Right renal cortex interstitium (tissue), 3 donors: ENCODE results near the gene TREH. TPM values are rescaled to one million over a fixed set of nuclear protein-coding genes. Genes with fewer than 3 reads are reported as not detected.
"Not testable (repeated sequence)": the region's sequence is repeated elsewhere in the genome, so short reads cannot be mapped to it uniquely, and the experiment has no call there.

Experiments used
- DNase-seq, 3 donors: peaks; one replicate each; pipeline ENCODE4 v3.0.0-alpha.2; 2013; ENCODE audit warnings: low read depth in 3 of 3, low spot score in 2 of 3
- polyA plus RNA-seq, 3 donors: library from polyadenylated mRNA; unstranded; fragments of 120-200 nt; gene quantifications; one replicate each; pipeline ENCODE4 v1.2.1, GENCODE V29; 2013; ENCODE audit not compliant: insufficient read length in 3 of 3

The TREH gene
- polyA plus RNA-seq, 3 donors: 0.64 to 1.8 (median 0.75) TPM

DNA sequence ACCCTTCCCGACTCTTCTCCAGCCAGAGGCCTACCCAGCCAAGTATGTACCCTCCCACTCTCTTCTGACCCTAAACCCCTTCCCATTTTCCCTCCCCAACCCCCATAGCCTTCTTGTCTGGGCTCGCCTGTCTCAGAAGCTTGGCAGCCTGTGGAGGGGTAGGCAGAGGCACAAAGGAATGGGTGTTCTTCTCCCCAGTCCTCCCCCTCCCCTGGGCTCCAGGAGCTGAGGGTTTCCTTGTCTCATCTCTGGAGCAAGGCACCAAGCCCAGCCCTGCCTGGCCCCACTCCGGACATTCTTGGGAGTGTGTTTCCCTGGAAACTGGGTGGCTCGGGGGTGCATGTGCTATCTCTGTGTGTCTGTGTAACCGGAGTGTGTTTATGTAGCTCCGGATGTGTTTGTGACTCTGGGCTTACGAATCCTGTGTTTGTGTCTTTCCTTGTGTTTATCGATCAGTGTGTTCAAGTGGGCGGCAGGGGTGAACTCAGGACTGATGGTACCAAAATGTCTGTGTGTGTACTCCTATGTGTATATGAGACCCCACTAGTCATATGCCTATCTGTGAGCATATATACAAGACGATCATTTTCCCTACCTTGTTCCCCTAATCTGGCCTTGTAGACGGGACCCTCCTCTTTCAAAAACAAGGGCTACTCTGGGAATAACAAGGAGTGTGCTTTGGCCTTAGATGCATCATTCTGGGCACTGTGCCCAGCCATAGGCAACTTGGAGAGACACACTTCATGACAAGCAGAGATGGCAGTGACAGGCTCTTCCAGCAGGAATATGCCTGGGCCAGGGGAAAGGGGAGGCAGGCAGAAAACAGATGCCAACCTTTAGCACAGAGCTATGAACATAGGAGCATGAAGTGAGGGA lies 61.1 kb downstream of the TREH start:
- no peak for DNase-seq

DNA sequence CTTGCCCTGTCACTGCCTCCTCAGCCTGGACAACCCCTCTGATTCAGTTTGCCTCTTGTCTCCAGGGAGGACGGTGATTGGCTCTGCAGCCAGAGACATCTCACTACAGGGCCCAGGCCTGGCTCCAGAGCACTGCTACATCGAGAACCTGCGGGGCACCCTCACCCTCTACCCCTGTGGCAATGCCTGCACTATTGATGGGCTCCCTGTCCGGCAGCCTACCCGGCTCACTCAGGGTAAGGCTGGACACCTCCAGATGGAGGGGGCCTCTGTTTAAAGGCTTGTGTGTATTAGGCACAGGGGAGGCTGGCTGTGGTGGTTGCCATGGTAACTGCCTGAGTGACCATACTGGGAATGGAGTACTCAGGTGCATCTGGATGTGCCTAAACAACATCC lies 63.5 kb downstream of the TREH start:
- DNase-seq: no peak

DNA sequence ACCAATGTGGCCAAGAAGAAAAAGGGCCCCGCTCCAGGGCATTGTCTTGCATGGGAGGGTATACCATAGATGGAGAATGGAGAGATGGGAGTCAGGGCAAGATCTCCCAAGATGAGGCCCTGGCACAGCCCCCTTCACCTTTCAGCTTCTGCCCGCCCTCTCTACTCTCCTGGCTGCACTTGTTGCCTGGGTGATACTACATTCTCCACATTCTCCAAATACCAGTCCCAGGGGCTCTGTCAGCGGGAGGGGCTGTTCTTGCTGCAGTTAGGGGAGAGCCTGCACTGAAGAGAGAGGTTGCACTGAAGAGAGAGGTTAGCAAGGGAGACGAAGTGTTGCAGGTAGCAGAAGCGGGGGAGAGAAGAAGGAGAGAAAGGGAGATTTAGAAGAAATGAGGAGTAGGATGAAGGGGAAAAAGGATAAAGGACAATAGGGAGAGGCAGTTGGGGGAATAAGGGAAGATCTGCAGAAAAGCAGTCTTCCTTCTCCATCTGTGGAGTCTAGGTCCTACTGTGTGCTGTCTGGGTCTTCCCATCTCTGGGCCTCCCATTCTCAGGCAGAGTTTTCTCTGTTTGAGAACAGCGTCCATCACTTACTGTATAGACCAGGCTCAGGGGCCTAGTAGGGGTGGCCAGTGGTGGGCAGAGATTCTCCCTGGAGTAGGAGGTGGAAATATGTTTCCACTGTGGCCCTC lies 64.0 kb downstream of the TREH start:
- DNase-seq: no peak

DNA sequence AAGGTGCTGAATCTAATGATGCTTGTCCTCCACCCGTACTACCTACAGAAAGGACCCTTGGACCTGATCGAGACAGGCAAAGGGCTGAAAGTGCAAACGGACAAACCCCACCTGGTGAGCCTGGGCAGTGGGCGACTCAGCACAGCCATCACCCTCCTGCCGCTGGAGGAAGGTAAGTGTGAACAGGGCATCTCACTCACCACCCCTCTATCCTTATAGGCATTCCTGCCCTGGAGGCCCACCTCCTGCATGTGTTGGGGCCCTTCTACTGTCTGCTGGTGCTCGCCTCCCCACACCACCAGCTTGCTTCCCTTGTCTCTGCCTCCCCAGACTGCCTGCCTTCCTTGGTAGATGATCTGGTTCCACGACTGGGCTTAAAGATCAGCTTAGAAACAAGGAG lies 64.9 kb downstream of the TREH start:
- DNase-seq: no peak

DNA sequence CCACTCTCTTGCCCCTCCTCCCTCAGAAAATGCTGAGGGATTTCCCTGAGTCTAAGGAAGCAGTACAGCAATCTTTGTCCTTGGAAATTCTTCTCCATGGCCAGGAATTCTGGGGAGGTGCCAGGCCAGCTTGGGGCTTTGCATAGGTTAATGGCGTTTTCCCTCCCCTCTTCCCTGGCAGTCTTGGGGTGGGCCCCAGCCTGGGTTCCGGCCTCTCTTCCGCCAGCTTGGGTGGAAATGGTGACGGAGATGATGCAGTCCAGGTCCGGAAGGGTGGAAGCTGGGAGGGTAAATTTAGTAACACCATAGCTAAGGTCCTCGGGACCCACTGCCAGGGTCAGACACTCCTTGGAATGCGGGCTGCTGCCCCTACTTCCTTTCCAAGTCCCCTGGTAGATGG lies 67.1 kb downstream of the TREH start:
- no peak for DNase-seq

DNA sequence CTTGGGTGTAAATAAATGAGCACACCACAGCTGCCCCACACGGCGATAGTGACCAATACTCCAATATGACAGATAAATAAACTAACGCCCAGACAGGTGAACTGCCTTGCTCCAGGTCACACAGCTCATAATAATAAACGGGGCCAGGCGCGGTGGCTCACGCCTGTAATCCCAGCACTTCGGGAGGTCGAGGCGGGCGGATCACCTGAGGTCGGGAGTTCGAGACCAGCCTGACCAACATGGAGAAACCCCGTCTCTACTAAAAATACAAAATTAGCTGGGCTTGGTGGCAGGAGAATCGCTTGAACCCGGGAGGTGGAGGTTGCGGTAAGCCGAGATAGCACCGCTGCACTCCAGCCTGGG lies 68.0 kb downstream of the TREH start:
- not testable (repeated sequence) for DNase-seq

DNA sequence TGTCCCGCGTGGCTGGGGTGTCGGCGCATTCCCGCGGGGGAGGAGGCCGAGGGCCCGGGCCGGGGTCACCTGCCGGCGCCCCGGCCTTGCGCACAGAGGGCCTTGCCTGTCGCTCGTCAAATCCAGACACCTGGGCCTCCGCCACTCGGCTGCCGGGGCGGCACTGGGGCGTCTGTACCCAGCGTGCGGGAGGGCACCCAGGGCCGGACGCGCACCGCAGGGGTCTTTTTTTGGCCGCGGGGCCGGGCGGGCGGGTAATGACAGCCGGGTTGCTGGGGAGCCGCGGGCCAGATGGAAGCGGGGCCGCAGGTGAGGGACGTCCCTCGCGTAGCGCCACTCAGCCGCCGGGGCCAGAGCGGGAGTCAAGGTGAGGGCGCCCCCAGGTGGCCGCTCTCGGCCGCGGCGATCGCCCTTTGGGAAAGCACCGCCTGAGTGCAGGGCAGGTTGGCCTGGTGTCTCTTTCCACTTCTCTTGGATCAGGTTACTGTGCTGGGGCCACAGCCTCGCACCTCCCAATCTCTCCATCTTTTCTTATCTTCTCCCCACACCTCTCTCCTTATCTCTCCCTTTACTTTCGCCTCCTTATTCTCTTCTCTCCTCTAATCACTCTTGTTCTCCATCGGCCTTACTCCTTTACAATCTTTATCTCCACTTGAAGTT lies 68.5 kb downstream of the TREH start:
- DNase-seq: no peak

DNA sequence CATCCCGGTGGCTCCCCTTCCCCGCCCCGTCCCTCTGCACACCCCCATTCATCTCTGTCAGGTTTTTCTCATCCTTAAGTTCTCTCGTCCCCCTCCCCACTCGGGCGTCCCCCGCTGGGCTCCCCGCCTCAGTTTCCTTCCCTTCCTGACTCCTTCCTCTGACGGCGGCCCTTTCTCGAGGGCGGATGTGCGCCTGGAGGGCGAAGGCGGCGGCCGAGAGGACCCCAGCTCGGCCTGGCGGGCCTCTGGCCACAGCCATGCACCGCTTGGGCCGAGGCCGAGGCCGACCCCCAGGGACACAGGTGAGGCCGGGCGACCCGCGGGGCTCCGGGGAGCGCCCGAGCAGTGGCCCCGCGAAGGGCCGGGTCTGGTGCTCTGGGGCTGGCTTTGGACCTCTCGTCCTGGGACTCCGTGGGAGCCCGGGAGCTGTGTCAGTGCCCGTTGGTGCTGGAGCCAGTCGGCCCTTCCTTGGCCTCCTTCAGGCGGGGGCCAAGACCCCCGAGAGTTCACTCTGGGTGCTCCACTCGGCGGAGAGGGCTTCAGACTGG lies 69.2 kb downstream of the TREH start:
- DNase-seq: no peak

DNA sequence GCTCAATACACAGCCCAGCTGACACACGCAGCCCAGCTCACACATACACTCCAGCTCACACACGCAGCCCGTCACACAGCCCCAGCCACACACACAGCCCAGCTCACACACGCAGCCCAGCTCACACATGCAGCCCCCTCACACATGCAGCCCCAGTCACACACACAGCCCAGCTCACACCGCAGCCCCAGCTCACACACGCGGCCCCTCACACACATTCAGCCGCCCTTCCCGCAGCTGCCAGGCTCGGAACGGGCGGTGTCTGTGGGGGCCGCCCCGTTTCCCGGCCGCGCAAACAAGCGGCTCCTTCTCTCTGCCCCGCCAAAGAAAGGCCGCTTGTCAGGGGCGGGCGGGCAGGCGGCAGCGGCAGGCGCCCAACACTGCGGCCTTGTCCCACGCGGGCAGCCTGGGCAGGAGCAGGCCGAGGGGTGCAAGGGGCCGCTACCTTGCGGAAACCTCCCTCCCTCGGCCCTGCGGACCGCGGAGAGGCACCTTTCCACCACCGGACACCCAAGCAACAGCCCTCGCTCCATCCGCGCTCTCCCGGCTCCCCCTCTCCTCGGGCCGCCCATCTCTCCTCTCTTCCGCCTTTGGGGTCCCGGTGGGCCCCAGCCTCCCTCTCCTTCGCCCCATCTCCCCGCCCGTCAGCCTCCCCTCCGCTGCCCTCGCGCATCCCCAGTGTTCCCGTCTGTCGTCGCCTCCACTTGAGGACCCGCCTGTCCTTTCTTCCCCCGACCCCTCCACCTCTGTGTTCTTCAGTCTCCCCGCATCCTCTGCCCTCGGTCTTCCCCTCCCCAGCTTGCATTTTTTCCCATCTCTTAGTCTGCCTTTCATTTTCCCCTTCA lies 69.8 kb downstream of the TREH start:
- no peak for DNase-seq

DNA sequence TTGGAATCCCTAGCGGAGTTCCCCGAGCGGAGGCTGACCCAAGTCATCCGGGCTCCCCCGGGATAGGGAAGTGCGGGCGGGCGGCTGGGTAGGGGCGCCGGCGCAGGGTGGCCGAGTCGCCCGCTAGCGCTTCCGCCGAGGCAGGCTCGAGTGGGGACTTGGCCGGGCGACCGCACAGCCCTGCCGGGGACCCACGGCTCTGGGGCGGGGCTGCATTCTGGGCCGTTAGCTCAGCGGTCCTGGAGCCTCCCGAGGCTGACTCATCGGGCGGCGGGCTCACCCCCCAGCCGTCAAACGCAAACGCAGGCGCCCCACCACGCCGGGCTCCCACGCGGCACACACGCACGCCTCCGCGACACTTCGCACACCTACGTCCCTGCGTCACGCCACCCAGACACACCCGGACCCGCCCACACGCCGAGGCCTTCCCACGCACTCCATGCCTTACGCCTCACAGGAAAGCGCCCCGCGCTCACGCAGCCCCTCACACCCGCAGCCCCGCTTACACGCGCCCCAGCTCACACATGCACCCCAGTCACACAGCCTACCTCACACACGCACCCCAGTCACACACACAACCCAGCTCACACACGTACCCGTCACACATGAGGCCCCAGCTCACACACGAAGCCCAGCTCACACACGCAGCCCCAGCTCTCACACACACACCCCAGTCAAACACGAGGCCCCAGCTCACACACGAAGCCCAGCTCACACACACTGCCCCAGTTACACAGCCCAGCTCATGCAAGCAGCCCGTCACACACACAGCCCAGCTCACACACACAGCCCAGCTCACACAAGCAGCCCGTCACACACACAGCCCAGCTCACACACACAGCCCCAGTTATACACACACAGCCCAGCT lies 70.9 kb downstream of the TREH start:
- DNase-seq: no peak

DNA sequence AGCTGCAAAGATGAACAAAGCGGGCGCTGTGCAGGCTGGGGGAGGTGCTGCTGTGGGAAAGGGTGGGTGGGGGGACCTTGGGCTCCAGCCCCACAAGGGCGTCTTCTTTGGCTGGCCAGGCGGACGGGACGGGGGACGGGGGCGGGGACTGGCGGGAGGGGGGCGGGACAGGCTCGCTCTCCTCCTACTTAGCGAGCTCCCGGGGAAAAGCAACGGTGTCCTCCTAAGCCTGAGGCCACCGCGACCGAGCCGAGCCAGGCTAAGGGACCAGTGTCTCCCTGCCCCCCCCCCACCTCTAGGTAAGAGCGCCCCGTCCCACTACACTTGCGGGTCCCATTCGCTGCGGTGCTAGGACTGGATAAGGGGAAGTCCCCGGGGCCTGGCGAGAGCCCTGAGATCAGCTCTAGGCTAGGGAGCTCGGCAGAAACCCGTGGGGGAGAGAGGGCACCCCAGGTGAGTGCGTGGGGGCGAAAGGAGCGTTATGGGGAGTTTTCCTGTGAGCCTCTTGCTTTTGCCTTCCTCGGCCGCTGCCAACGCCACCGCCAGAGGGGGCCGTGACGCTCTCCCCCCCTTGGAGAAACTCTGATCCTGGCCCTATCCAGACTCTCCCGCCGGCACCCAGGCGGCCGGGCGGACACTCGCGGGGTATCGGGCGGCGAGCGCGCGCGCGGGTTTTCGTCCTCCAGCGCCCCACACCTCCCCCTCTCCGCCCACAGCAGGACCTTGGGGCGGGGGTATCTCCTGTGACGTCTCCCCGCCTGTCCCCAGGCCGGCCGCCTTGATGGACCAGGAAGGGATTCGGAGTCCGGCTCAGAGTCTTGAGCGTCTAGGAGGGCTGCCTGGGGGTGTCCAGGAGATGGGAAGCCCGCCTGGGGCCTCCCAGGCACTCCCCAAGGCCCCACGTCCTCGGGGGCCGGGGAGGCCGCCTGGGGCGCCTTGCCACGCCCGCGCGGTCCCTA lies 71.8 kb downstream of the TREH start, which contains the start of gene PHLDB1:
TSS of gene PHLDB1 (plus strand) at position 215 of the 959 bp plus-strand sequence. CDS start 6,222 bp downstream, outside the sequence.
- DNase-seq: no peak

Other genes starting within 250 kb of the TREH start
- 10 to 100 TPM; 36.0 to 39.2 (median 37.6) TPM for gene KMT2A, start 243.2 kb downstream of the TREH start, polyA plus RNA-seq
- 1 to 10 TPM; 1.1 to 1.5 (median 1.1) TPM for gene TTC36, start 152.2 kb downstream of the TREH start, polyA plus RNA-seq
- gene TMEM25, start 148.5 kb downstream of the TREH start, polyA plus RNA-seq: 10 to 100 TPM; 24.4 to 26.2 (median 25.7) TPM
- gene IFT46, start 113.7 kb downstream of the TREH start, polyA plus RNA-seq: 10 to 100 TPM; 43.6 to 49.4 (median 47.6) TPM
- 100 to 1,000 TPM; 200 to 209 (median 201) TPM for gene ARCN1, start 107.2 kb downstream of the TREH start, polyA plus RNA-seq
- gene PHLDB1, start 72.0 kb downstream of the TREH start, polyA plus RNA-seq: 100 to 1,000 TPM; 106 to 112 (median 106) TPM
- 100 to 1,000 TPM; 132 to 136 (median 135) TPM for gene DDX6, start 111.5 kb upstream of the TREH start, polyA plus RNA-seq
- gene CXCR5, start 204.2 kb upstream of the TREH start, polyA plus RNA-seq: not detected
- 10 to 100 TPM; 21.3 to 23.4 (median 23.0) TPM for gene BCL9L, start 246.3 kb upstream of the TREH start, polyA plus RNA-seq